GM20000 (cell line): Measurements from ENCODE around the gene PHC3.

ENCODE experiments used
- DNase-seq: peaks from one replicate; pipeline ENCODE4 v3.0.0; 2012; ENCODE audit warnings: low spot score
- TF ChIP-seq, protein P1 (sequence below): IDR thresholded peaks from 2 replicates; pipeline ENCODE4 v1.5.1; 2012; ENCODE audit warnings: mild to moderate bottlenecking, control low read depth; ENCODE audit errors: extremely low read depth, missing control alignments

Gene PHC3

DNA sequence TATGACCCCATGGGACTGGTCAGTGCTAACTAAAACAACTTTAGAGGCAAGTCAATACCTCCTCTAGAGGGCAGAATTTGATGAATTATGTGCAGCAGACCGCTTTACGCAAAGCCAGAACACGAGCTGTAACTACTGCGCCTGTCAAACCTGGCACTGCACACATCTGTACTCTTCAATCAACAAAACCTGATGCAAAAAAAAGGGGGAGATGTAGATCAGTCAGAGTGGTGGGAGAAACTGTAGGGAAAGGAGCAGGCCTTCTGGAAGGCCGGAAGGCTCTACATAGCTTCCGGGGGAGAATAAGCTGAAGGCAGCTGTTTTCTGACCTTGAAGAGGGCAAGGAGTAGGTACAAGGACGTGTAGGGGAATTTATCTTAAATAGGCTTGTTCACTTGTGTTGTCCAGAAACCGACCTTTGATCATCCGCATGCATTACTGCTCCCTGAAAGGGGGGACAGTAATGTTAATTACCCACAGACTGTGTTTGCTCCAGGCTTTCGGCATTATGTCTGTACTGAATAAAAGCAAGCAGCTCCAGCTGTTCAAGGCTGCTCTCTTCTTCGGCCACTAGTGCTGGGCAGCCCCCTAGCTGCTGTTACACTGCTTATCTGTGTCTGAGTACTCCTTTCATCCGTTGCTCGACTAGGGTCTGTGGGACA lies 102.8 kb downstream of the PHC3 start:
- DNase-seq, result no peak
- TF ChIP-seq, protein P1, sequence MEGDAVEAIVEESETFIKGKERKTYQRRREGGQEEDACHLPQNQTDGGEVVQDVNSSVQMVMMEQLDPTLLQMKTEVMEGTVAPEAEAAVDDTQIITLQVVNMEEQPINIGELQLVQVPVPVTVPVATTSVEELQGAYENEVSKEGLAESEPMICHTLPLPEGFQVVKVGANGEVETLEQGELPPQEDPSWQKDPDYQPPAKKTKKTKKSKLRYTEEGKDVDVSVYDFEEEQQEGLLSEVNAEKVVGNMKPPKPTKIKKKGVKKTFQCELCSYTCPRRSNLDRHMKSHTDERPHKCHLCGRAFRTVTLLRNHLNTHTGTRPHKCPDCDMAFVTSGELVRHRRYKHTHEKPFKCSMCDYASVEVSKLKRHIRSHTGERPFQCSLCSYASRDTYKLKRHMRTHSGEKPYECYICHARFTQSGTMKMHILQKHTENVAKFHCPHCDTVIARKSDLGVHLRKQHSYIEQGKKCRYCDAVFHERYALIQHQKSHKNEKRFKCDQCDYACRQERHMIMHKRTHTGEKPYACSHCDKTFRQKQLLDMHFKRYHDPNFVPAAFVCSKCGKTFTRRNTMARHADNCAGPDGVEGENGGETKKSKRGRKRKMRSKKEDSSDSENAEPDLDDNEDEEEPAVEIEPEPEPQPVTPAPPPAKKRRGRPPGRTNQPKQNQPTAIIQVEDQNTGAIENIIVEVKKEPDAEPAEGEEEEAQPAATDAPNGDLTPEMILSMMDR, result no peak

GRCh38 chr3:170077361-170077760 lies 104.2 kb downstream of the PHC3 start:
- no peak for DNase-seq
- TF ChIP-seq, protein P1, result no peak

DNA sequence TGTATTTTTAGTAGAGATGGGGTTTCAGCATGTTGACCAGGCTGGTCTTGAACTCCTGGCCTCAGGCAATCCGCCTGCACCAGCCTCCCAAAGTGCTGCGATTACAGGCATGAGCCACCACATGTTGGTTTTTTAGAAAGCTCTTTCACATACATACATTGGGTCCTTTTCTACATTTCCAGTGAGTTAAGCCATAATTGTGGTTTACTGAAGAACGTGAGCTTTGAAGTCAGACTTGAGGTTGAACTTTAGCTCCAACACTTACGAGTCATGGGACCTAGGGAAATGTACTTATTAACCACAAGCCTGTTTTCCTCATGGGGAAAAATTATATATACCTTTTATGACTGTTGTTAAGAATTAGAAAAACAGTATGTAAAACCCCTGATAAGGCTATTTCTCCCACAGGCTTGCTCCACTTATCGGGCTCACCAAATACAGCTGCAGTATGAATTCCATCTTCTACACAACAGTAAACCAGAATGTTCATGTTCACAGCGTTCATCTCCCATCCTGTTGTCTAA lies 104.8 kb downstream of the PHC3 start:
- DNase-seq, result no peak

GRCh38 chr3:170075441-170076091 lies 106.0 kb downstream of the PHC3 start:
- no peak for DNase-seq
- TF ChIP-seq, protein P1, result no peak

More for the DNA sequence above, 104.8 kb downstream of the PHC3 start:
- TF ChIP-seq, protein P1, result no peak

DNA sequence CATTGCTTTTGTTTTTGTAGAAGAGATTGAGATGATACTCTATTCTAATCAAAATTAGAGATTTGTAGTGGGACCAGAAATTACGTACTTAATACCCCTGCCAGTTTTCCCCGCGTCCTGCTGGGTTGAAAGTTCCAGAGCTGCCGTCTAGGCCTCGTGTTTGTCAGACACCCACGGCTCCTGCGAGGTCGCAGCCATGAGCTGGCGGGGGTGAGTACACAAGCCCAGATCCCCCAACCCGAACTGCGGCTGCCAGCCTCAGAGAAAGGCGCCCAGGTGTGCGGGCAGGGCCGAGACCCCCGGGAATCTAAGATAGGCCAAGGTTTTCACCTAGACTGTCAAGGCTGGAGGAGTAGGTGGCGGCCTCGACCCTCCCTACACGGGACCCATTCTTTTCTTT lies 117.4 kb downstream of the PHC3 start:
- no peak for DNase-seq
- TF ChIP-seq, protein P1, result no peak

- TF ChIP-seq, protein P1, result no peak
These were observed 117.8 kb downstream of the PHC3 start for GRCh38 chr3:170063691-170064090.

DNA sequence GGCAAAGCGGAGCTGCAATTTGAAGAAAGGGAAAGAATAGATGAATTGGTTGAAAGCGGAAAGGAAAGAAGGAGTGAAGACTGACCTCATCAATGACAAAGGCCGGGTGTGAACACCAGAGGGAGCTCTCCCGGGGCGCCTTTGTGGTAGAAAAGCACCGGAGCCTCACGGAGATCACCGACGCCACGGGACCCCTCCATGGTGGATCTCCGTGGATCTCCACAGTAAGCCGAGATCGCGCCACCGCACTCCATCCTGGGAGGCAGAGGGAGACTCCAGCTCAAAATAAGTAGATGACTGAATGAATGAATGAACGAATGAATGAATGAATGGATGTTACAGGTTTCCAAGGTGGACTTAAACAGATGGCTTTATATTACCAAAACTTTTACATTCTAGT lies 118.8 kb downstream of the PHC3 start:
- TF ChIP-seq, protein P1, result no peak
- DNase-seq, result no peak

More at GRCh38 chr3:170063691-170064090, 117.8 kb downstream of the PHC3 start:
- DNase-seq, result no peak
